Measurements from ENCODE around the gene COL4A2.

COL4A2 gene

GRCh38 chr13:110506859-110507566 is 199.9 kb downstream of the COL4A2 start:
- DNase-seq (ENCODE audit: extremely low spot score): no peak
- CTCF ChIA-PET: no interaction called here
- POLR2A ChIA-PET: no interaction called here
- TF ChIP-seq ELF4 (IDR thresholded peaks at IDR 0.05): no peak
- TF ChIP-seq BHLHE40 (IDR thresholded peaks at IDR 0.05; ENCODE audit: borderline replicate concordance): no peak
- TF ChIP-seq CTBP1 (IDR thresholded peaks at IDR 0.05; ENCODE audit: borderline replicate concordance): no peak
- no peak for TF ChIP-seq L3MBTL2 (conservative IDR thresholded peaks at IDR 0.05)
- no peak for TF ChIP-seq ARNT (IDR thresholded peaks at IDR 0.05)
- no peak for TF ChIP-seq NFRKB (IDR thresholded peaks at IDR 0.05)
- no peak for TF ChIP-seq SUZ12 (IDR thresholded peaks at IDR 0.05)
- no peak for TF ChIP-seq HDGF (IDR thresholded peaks at IDR 0.05; ENCODE audit: borderline replicate concordance)
- no peak for TF ChIP-seq TARDBP (IDR thresholded peaks at IDR 0.05)
- no peak for TF ChIP-seq FOXK2 (IDR thresholded peaks at IDR 0.05)
- TF ChIP-seq SP1 (IDR thresholded peaks at IDR 0.05): no peak
- no peak for TF ChIP-seq PKNOX1 (IDR thresholded peaks at IDR 0.05)
- no peak for TF ChIP-seq LEF1 (IDR thresholded peaks at IDR 0.05; ENCODE audit: borderline replicate concordance)
- TF ChIP-seq FOXM1 (IDR thresholded peaks at IDR 0.05; ENCODE audit: borderline replicate concordance): no peak
- TF ChIP-seq FOXA1 (IDR thresholded peaks at IDR 0.05): no peak
- no peak for TF ChIP-seq ZNF384 (IDR thresholded peaks at IDR 0.05)

GRCh38 chr13:110507678-110508381 is 200.7 kb downstream of the COL4A2 start:
- no peak for DNase-seq (ENCODE audit: extremely low spot score)
- ChIA-PET POLR2A (no interaction called here), CTCF (interaction anchor here (1.1 kb wide), 1 partner anchor 52 kb away, joined by 3 read pairs; no protein-coding TSS in a partner anchor)
- TF ChIP-seq ZNF384 (IDR thresholded peaks at IDR 0.05): no peak
- TF ChIP-seq ARNT (IDR thresholded peaks at IDR 0.05): no peak
- no peak for TF ChIP-seq NFRKB (IDR thresholded peaks at IDR 0.05)
- TF ChIP-seq SUZ12 (IDR thresholded peaks at IDR 0.05): no peak
- TF ChIP-seq HDGF (IDR thresholded peaks at IDR 0.05; ENCODE audit: borderline replicate concordance): no peak
- TF ChIP-seq LEF1 (IDR thresholded peaks at IDR 0.05; ENCODE audit: borderline replicate concordance): no peak
- no peak for TF ChIP-seq CTBP1 (IDR thresholded peaks at IDR 0.05; ENCODE audit: borderline replicate concordance)
- TF ChIP-seq SP1 (IDR thresholded peaks at IDR 0.05): no peak
- TF ChIP-seq BHLHE40 (IDR thresholded peaks at IDR 0.05; ENCODE audit: borderline replicate concordance): no peak
- TF ChIP-seq FOXK2 (IDR thresholded peaks at IDR 0.05): no peak
- TF ChIP-seq ELF4 (IDR thresholded peaks at IDR 0.05): no peak
- TF ChIP-seq PKNOX1 (IDR thresholded peaks at IDR 0.05): no peak
- TF ChIP-seq L3MBTL2 (conservative IDR thresholded peaks at IDR 0.05): no peak
- no peak for TF ChIP-seq FOXM1 (IDR thresholded peaks at IDR 0.05; ENCODE audit: borderline replicate concordance)
- no peak for TF ChIP-seq FOXA1 (IDR thresholded peaks at IDR 0.05)
- no peak for TF ChIP-seq TARDBP (IDR thresholded peaks at IDR 0.05)

GRCh38 chr13:110509478-110509926 is 202.4 kb downstream of the COL4A2 start:
- no peak for TF ChIP-seq L3MBTL2 (conservative IDR thresholded peaks at IDR 0.05)
- no peak for DNase-seq (ENCODE audit: extremely low spot score)
- ChIA-PET POLR2A (no interaction called here), CTCF (no interaction called here)

- DNase-seq (ENCODE audit: extremely low spot score): no peak
- CTCF ChIA-PET: interaction anchor here (0.5 to 1.0 kb wide), 2 partner anchors 11 to 45 kb away, joined by 3 read pairs; no protein-coding TSS in a partner anchor
- POLR2A ChIA-PET: no interaction called here
- TF ChIP-seq BHLHE40 (IDR thresholded peaks at IDR 0.05; ENCODE audit: borderline replicate concordance) (no peak), L3MBTL2 (conservative IDR thresholded peaks at IDR 0.05) (no peak), ELF4 (IDR thresholded peaks at IDR 0.05) (no peak), SUZ12 (IDR thresholded peaks at IDR 0.05) (no peak), FOXM1 (IDR thresholded peaks at IDR 0.05; ENCODE audit: borderline replicate concordance) (no peak), CTBP1 (IDR thresholded peaks at IDR 0.05; ENCODE audit: borderline replicate concordance) (no peak), SP1 (IDR thresholded peaks at IDR 0.05) (no peak)
These were observed 203.1 kb downstream of the COL4A2 start for GRCh38 chr13:110509971-110510786.

GRCh38 chr13:110511509-110512181 is 204.6 kb downstream of the COL4A2 start:
- ChIA-PET CTCF (interaction anchor here (0.6 to 0.7 kb wide), 2 partner anchors 57 to 319 kb away, joined by 3 to 4 read pairs; no protein-coding TSS in a partner anchor), POLR2A (no interaction called here)
- TF ChIP-seq BHLHE40 (IDR thresholded peaks at IDR 0.05; ENCODE audit: borderline replicate concordance) (no peak), L3MBTL2 (conservative IDR thresholded peaks at IDR 0.05) (no peak), TARDBP (IDR thresholded peaks at IDR 0.05) (no peak), PKNOX1 (IDR thresholded peaks at IDR 0.05) (no peak), NFRKB (IDR thresholded peaks at IDR 0.05) (no peak), FOXK2 (IDR thresholded peaks at IDR 0.05) (no peak), LEF1 (IDR thresholded peaks at IDR 0.05; ENCODE audit: borderline replicate concordance) (no peak), FOXA1 (IDR thresholded peaks at IDR 0.05) (no peak), SUZ12 (IDR thresholded peaks at IDR 0.05) (no peak), FOXM1 (IDR thresholded peaks at IDR 0.05; ENCODE audit: borderline replicate concordance) (no peak), ZNF384 (IDR thresholded peaks at IDR 0.05) (no peak), ELF4 (IDR thresholded peaks at IDR 0.05) (no peak), CTBP1 (IDR thresholded peaks at IDR 0.05; ENCODE audit: borderline replicate concordance) (no peak), HDGF (IDR thresholded peaks at IDR 0.05; ENCODE audit: borderline replicate concordance) (no peak), ARNT (IDR thresholded peaks at IDR 0.05) (no peak), SP1 (IDR thresholded peaks at IDR 0.05) (no peak)
- DNase-seq (ENCODE audit: extremely low spot score): no peak
